ENCODE data around the gene JAK1.
A peak's percentile ranks its signal among the peaks of the same experiment; 100 is the strongest.

JAK1 gene

GRCh38 chr1:64861611-64862010, 104.7 kb downstream of the JAK1 start:
- Histone ChIP-seq H3K9me3 (ENCODE audit: insufficient read depth, low read length) (no peaks in the 10 kb centered on the region), H3K4me3 (ENCODE audit: insufficient read length, low read depth) (no peak overlapping the region), H3K27me3 (ENCODE audit: insufficient read depth, insufficient read length) (no peaks in the 10 kb centered on the region), H3K9ac (ENCODE audit: insufficient read length, low read depth) (no peak overlapping the region), H3K36me3 (ENCODE audit: insufficient read depth, insufficient read length, low read length) (peaks cover 56% of the 10 kb centered on the region), H3K4me1 (ENCODE audit: insufficient read depth, insufficient read length) (peaks cover 4% of the 10 kb centered on the region)
- DNase-seq (ENCODE audit: low read depth, low spot score): peak; percentile 69
- TF ChIP-seq SUZ12 (IDR thresholded peaks at IDR 0.05; ENCODE audit: extremely low read depth, insufficient read depth, insufficient read length) (no peak), YY1 (IDR thresholded peaks at IDR 0.05; ENCODE audit: insufficient read depth, insufficient read length) (no peak), ZNF274 (IDR thresholded peaks at IDR 0.05; ENCODE audit: low read depth, low read length) (no peak)

GRCh38 chr1:64857347-64857746, 109.0 kb downstream of the JAK1 start:
- Histone ChIP-seq H3K27me3 (ENCODE audit: insufficient read depth, insufficient read length) (no peaks in the 10 kb centered on the region), H3K4me1 (ENCODE audit: insufficient read depth, insufficient read length) (peaks cover 4% of the 10 kb centered on the region), H3K9ac (ENCODE audit: insufficient read length, low read depth) (no peak overlapping the region), H3K9me3 (ENCODE audit: insufficient read depth, low read length) (no peaks in the 10 kb centered on the region), H3K4me3 (ENCODE audit: insufficient read length, low read depth) (no peak overlapping the region), H3K36me3 (ENCODE audit: insufficient read depth, insufficient read length, low read length) (peaks cover 80% of the 10 kb centered on the region)
- DNase-seq (ENCODE audit: low read depth, low spot score): no peak
- TF ChIP-seq ZNF274 (IDR thresholded peaks at IDR 0.05; ENCODE audit: low read depth, low read length): no peak
- no peak for TF ChIP-seq SUZ12 (IDR thresholded peaks at IDR 0.05; ENCODE audit: extremely low read depth, insufficient read depth, insufficient read length)
- TF ChIP-seq YY1 (IDR thresholded peaks at IDR 0.05; ENCODE audit: insufficient read depth, insufficient read length): no peak

- H3K9ac ChIP-seq (ENCODE audit: insufficient read length, low read depth): no peak overlapping the region
- no peak overlapping the region for H3K4me3 ChIP-seq (ENCODE audit: insufficient read length, low read depth)
- H3K36me3 ChIP-seq (ENCODE audit: insufficient read depth, insufficient read length, low read length): peaks cover 80% of the 10 kb centered on the region
- no peaks in the 10 kb centered on the region for H3K27me3 ChIP-seq (ENCODE audit: insufficient read depth, insufficient read length)
- no peak for DNase-seq (ENCODE audit: low read depth, low spot score)
- no peak for TF ChIP-seq YY1 (IDR thresholded peaks at IDR 0.05; ENCODE audit: insufficient read depth, insufficient read length)
- TF ChIP-seq SUZ12 (IDR thresholded peaks at IDR 0.05; ENCODE audit: extremely low read depth, insufficient read depth, insufficient read length): no peak
- TF ChIP-seq ZNF274 (IDR thresholded peaks at IDR 0.05; ENCODE audit: low read depth, low read length): no peak
- no peaks in the 10 kb centered on the region for H3K9me3 ChIP-seq (ENCODE audit: insufficient read depth, low read length)
- no peaks in the 10 kb centered on the region for H3K4me1 ChIP-seq (ENCODE audit: insufficient read depth, insufficient read length)
Measured at GRCh38 chr1:64856553-64856952, 109.8 kb downstream of the JAK1 start.

- no peaks in the 10 kb centered on the region for H3K4me1 ChIP-seq (ENCODE audit: insufficient read depth, insufficient read length)
- no peaks in the 10 kb centered on the region for H3K27me3 ChIP-seq (ENCODE audit: insufficient read depth, insufficient read length)
- no peak overlapping the region for H3K9ac ChIP-seq (ENCODE audit: insufficient read length, low read depth)
- no peak for DNase-seq (ENCODE audit: low read depth, low spot score)
- TF ChIP-seq ZNF274 (IDR thresholded peaks at IDR 0.05; ENCODE audit: low read depth, low read length): no peak
- no peak for TF ChIP-seq SUZ12 (IDR thresholded peaks at IDR 0.05; ENCODE audit: extremely low read depth, insufficient read depth, insufficient read length)
- TF ChIP-seq YY1 (IDR thresholded peaks at IDR 0.05; ENCODE audit: insufficient read depth, insufficient read length): no peak
- H3K36me3 ChIP-seq (ENCODE audit: insufficient read depth, insufficient read length, low read length): peaks cover 84% of the 10 kb centered on the region
- H3K4me3 ChIP-seq (ENCODE audit: insufficient read length, low read depth): no peak overlapping the region
- no peaks in the 10 kb centered on the region for H3K9me3 ChIP-seq (ENCODE audit: insufficient read depth, low read length)
Measured at GRCh38 chr1:64855557-64855956, 110.8 kb downstream of the JAK1 start.

GRCh38 chr1:64854674-64855073, 111.7 kb downstream of the JAK1 start:
- no peaks in the 10 kb centered on the region for H3K27me3 ChIP-seq (ENCODE audit: insufficient read depth, insufficient read length)
- no peak overlapping the region for H3K4me3 ChIP-seq (ENCODE audit: insufficient read length, low read depth)
- H3K9ac ChIP-seq (ENCODE audit: insufficient read length, low read depth): no peak overlapping the region
- H3K9me3 ChIP-seq (ENCODE audit: insufficient read depth, low read length): no peaks in the 10 kb centered on the region
- TF ChIP-seq ZNF274 (IDR thresholded peaks at IDR 0.05; ENCODE audit: low read depth, low read length) (no peak), YY1 (IDR thresholded peaks at IDR 0.05; ENCODE audit: insufficient read depth, insufficient read length) (no peak), SUZ12 (IDR thresholded peaks at IDR 0.05; ENCODE audit: extremely low read depth, insufficient read depth, insufficient read length) (no peak)
- H3K36me3 ChIP-seq (ENCODE audit: insufficient read depth, insufficient read length, low read length): peaks cover 88% of the 10 kb centered on the region
- no peak for DNase-seq (ENCODE audit: low read depth, low spot score)
- H3K4me1 ChIP-seq (ENCODE audit: insufficient read depth, insufficient read length): no peaks in the 10 kb centered on the region

GRCh38 chr1:64851664-64852063, 114.7 kb downstream of the JAK1 start:
- Histone ChIP-seq H3K9me3 (ENCODE audit: insufficient read depth, low read length) (no peaks in the 10 kb centered on the region), H3K9ac (ENCODE audit: insufficient read length, low read depth) (no peak overlapping the region), H3K4me3 (ENCODE audit: insufficient read length, low read depth) (no peak overlapping the region), H3K4me1 (ENCODE audit: insufficient read depth, insufficient read length) (no peaks in the 10 kb centered on the region), H3K36me3 (ENCODE audit: insufficient read depth, insufficient read length, low read length) (peaks cover 86% of the 10 kb centered on the region), H3K27me3 (ENCODE audit: insufficient read depth, insufficient read length) (no peaks in the 10 kb centered on the region)
- DNase-seq (ENCODE audit: low read depth, low spot score): no peak
- no peak for TF ChIP-seq YY1 (IDR thresholded peaks at IDR 0.05; ENCODE audit: insufficient read depth, insufficient read length)
- TF ChIP-seq SUZ12 (IDR thresholded peaks at IDR 0.05; ENCODE audit: extremely low read depth, insufficient read depth, insufficient read length): no peak
- no peak for TF ChIP-seq ZNF274 (IDR thresholded peaks at IDR 0.05; ENCODE audit: low read depth, low read length)

GRCh38 chr1:64850846-64851245, 115.5 kb downstream of the JAK1 start:
- Histone ChIP-seq H3K36me3 (ENCODE audit: insufficient read depth, insufficient read length, low read length) (peaks cover 86% of the 10 kb centered on the region), H3K9me3 (ENCODE audit: insufficient read depth, low read length) (no peaks in the 10 kb centered on the region), H3K4me3 (ENCODE audit: insufficient read length, low read depth) (no peak overlapping the region), H3K9ac (ENCODE audit: insufficient read length, low read depth) (no peak overlapping the region), H3K27me3 (ENCODE audit: insufficient read depth, insufficient read length) (no peaks in the 10 kb centered on the region), H3K4me1 (ENCODE audit: insufficient read depth, insufficient read length) (no peaks in the 10 kb centered on the region)
- TF ChIP-seq YY1 (IDR thresholded peaks at IDR 0.05; ENCODE audit: insufficient read depth, insufficient read length) (no peak), SUZ12 (IDR thresholded peaks at IDR 0.05; ENCODE audit: extremely low read depth, insufficient read depth, insufficient read length) (no peak), ZNF274 (IDR thresholded peaks at IDR 0.05; ENCODE audit: low read depth, low read length) (no peak)
- DNase-seq (ENCODE audit: low read depth, low spot score): no peak

All from NT2/D1 (cell line).